Measurements from ENCODE around the gene TTC28.

TTC28 gene

DNA sequence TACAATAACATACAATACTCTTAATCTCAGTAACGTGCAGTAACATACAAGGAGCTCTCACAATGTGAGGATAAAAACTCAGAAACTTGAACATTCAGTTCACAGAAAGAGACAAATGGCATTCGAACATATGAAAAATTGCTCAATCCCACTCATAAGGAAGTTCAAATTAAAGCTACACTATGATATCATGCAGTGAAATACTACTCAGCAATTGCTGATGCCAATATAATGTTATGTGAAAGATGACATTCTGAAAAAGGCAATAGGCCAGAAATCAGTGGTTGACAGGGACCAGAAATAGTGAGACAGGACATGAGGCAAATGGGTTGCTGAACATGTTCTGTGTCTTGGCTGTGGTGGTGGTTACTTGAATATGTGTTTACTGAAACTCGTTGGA is 726.9 kb downstream of the TTC28 start:
- Histone ChIP-seq H3K9me2 (replicated peaks; ENCODE audit: low read depth, low read length) (no peaks in the 10 kb centered on the region), H3K9me3 (ENCODE audit: insufficient read depth, low read depth, low read length) (no peaks in the 10 kb centered on the region), H3K4me3 (ENCODE audit: low read length, poor library complexity, severe bottlenecking) (no peak overlapping the region), H3K4me2 (ENCODE audit: low read depth, low read length, poor library complexity, severe bottlenecking) (no peak overlapping the region), H3K79me2 (ENCODE audit: insufficient read depth, low read length) (no peaks in the 10 kb centered on the region), H3F3A (ENCODE audit: low read depth) (0 out of 2 replicates have a peak, but pooled peaks cover 4% of the 10 kb centered on the region), H2AFZ (ENCODE audit: low read length) (no peak overlapping the region), H3K9ac (ENCODE audit: low read depth, low read length, poor library complexity, severe bottlenecking) (no peak overlapping the region), H4K20me1 (ENCODE audit: insufficient read depth, low read length, poor library complexity, severe bottlenecking) (no peaks in the 10 kb centered on the region), H3K4me1 (ENCODE audit: insufficient read depth, low read length, poor library complexity, severe bottlenecking) (no peaks in the 10 kb centered on the region), H3K36me3 (ENCODE audit: insufficient read depth, low read length) (no peaks in the 10 kb centered on the region), H3K27me3 (ENCODE audit: insufficient read depth, low read length, poor library complexity, severe bottlenecking) (no peaks in the 10 kb centered on the region)
- TF ChIP-seq EZH2phosphoT487 (IDR thresholded peaks at IDR 0.05; ENCODE audit: borderline replicate concordance) = no peak
- TF ChIP-seq, protein P1, sequence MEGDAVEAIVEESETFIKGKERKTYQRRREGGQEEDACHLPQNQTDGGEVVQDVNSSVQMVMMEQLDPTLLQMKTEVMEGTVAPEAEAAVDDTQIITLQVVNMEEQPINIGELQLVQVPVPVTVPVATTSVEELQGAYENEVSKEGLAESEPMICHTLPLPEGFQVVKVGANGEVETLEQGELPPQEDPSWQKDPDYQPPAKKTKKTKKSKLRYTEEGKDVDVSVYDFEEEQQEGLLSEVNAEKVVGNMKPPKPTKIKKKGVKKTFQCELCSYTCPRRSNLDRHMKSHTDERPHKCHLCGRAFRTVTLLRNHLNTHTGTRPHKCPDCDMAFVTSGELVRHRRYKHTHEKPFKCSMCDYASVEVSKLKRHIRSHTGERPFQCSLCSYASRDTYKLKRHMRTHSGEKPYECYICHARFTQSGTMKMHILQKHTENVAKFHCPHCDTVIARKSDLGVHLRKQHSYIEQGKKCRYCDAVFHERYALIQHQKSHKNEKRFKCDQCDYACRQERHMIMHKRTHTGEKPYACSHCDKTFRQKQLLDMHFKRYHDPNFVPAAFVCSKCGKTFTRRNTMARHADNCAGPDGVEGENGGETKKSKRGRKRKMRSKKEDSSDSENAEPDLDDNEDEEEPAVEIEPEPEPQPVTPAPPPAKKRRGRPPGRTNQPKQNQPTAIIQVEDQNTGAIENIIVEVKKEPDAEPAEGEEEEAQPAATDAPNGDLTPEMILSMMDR (conservative IDR thresholded peaks at IDR 0.05; ENCODE audit: low read length) = no peak

DNA sequence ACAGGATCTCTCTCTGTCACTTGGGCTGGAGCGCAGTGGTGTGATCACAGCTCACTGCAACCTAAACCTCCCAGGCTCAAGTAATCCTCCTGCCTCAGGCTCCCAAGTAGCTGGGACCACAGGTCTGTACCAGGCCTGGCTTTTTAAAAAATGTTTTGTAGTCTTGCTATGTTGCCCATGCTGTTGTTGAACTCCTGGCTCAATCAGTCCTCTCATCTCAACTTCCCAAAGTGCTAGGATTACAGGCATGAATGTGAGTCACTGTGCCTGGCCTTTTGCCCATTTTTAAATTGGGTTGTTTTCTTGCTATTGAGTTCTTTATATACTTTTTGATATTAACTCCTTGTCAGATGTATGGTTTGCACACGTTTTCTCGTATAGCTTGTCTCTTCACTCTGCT is 727.5 kb downstream of the TTC28 start:
- Histone ChIP-seq H3K4me2 (ENCODE audit: low read depth, low read length, poor library complexity, severe bottlenecking) (no peak overlapping the region), H3K27me3 (ENCODE audit: insufficient read depth, low read length, poor library complexity, severe bottlenecking) (no peaks in the 10 kb centered on the region), H3K4me3 (ENCODE audit: low read length, poor library complexity, severe bottlenecking) (no peak overlapping the region), H3K9me3 (ENCODE audit: insufficient read depth, low read depth, low read length) (no peaks in the 10 kb centered on the region), H3F3A (ENCODE audit: low read depth) (0 out of 2 replicates have a peak, but pooled peaks cover 4% of the 10 kb centered on the region), H3K79me2 (ENCODE audit: insufficient read depth, low read length) (no peaks in the 10 kb centered on the region), H3K4me1 (ENCODE audit: insufficient read depth, low read length, poor library complexity, severe bottlenecking) (no peaks in the 10 kb centered on the region), H3K36me3 (ENCODE audit: insufficient read depth, low read length) (no peaks in the 10 kb centered on the region), H3K9me2 (replicated peaks; ENCODE audit: low read depth, low read length) (no peaks in the 10 kb centered on the region), H3K9ac (ENCODE audit: low read depth, low read length, poor library complexity, severe bottlenecking) (no peak overlapping the region), H4K20me1 (ENCODE audit: insufficient read depth, low read length, poor library complexity, severe bottlenecking) (no peaks in the 10 kb centered on the region), H2AFZ (ENCODE audit: low read length) (no peak overlapping the region)
- no peak for TF ChIP-seq EZH2phosphoT487 (IDR thresholded peaks at IDR 0.05; ENCODE audit: borderline replicate concordance)
- TF ChIP-seq, protein P1 (conservative IDR thresholded peaks at IDR 0.05; ENCODE audit: low read length) = no peak

DNA sequence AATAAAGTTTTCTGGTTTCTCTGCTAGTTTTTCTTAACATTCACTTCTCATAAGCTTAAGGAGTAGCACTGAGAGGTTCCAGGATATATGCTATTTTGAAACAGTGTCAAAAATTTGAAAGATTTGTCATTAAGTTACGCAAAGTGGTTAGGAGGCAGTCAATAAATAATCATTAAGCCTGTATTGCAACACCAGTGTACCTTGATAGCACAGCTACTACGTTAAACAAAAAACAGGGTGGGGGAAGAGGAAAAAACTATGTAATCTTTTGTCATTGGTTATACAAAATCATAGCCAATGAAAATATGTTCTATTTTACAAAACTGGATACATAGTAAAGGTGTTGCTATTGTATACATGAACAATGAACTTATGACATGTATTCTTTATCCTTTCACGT is 730.2 kb downstream of the TTC28 start:
- Histone ChIP-seq H3K79me2 (ENCODE audit: insufficient read depth, low read length) (no peaks in the 10 kb centered on the region), H3K27me3 (ENCODE audit: insufficient read depth, low read length, poor library complexity, severe bottlenecking) (no peaks in the 10 kb centered on the region), H2AFZ (ENCODE audit: low read length) (no peak overlapping the region), H3K9ac (ENCODE audit: low read depth, low read length, poor library complexity, severe bottlenecking) (no peak overlapping the region), H3K9me2 (replicated peaks; ENCODE audit: low read depth, low read length) (no peaks in the 10 kb centered on the region), H3K36me3 (ENCODE audit: insufficient read depth, low read length) (no peaks in the 10 kb centered on the region), H3F3A (ENCODE audit: low read depth) (0 out of 2 replicates have a peak, but pooled peaks cover 4% of the 10 kb centered on the region), H3K4me3 (ENCODE audit: low read length, poor library complexity, severe bottlenecking) (no peak overlapping the region), H3K4me1 (ENCODE audit: insufficient read depth, low read length, poor library complexity, severe bottlenecking) (no peaks in the 10 kb centered on the region), H4K20me1 (ENCODE audit: insufficient read depth, low read length, poor library complexity, severe bottlenecking) (no peaks in the 10 kb centered on the region), H3K4me2 (ENCODE audit: low read depth, low read length, poor library complexity, severe bottlenecking) (no peak overlapping the region), H3K9me3 (ENCODE audit: insufficient read depth, low read depth, low read length) (no peaks in the 10 kb centered on the region)
- TF ChIP-seq, protein P1 (conservative IDR thresholded peaks at IDR 0.05; ENCODE audit: low read length) = no peak
- no peak for TF ChIP-seq EZH2phosphoT487 (IDR thresholded peaks at IDR 0.05; ENCODE audit: borderline replicate concordance)

Data from Loucy (cell line).